Thymus (tissue), 11 donors: ENCODE measurements around the gene HIGD1A. TPM values are rescaled to one million over a fixed set of nuclear protein-coding genes. Genes with fewer than 3 reads are reported as not detected.
A peak's percentile ranks its signal among the peaks of the same experiment; 100 is the strongest.

Source experiments
- DNase-seq, 9 donors: peaks; one replicate each; pipeline ENCODE4 v3.0.0-alpha.2; 2013; ENCODE audit warnings: low spot score in 9 of 9, low read depth in 6 of 9, missing footprints in 1 of 9
- H3K27ac ChIP-seq, 2 donors: one replicate each; pipeline ENCODE4 v1.5.1; 2013; ENCODE audit warnings: control low read depth in 1 of 2, low read depth in 1 of 2, low read length in 1 of 2, mild to moderate bottlenecking in 1 of 2, moderate library complexity in 1 of 2
- H3K27me3 ChIP-seq, 2 donors: one replicate each; pipeline ENCODE4 v1.5.1; 2013; ENCODE audit warnings: low read length in 1 of 2; ENCODE audit not compliant: control insufficient read depth in 2 of 2, insufficient read depth in 1 of 2
- H3K36me3 ChIP-seq, 2 donors: one replicate each; pipeline ENCODE4 v1.5.1; 2013; ENCODE audit warnings: low read length in 1 of 2, mild to moderate bottlenecking in 1 of 2, moderate library complexity in 1 of 2; ENCODE audit not compliant: control insufficient read depth in 2 of 2, insufficient read depth in 2 of 2
- H3K4me1 ChIP-seq, 2 donors: one replicate each; pipeline ENCODE4 v1.5.1; 2013; ENCODE audit warnings: low read length in 2 of 2; ENCODE audit not compliant: control insufficient read depth in 2 of 2, insufficient read depth in 2 of 2
- H3K4me3 ChIP-seq, 2 donors: one replicate each; pipeline ENCODE4 v1.5.1; 2013; ENCODE audit warnings: low read length in 2 of 2, control low read depth in 1 of 2, mild to moderate bottlenecking in 1 of 2
- H3K9me3 ChIP-seq, 2 donors: one replicate each; pipeline ENCODE4 v1.5.1; 2013; ENCODE audit warnings: low read length in 1 of 2, mild to moderate bottlenecking in 1 of 2; ENCODE audit not compliant: control insufficient read depth in 2 of 2, insufficient read depth in 1 of 2
- WGBS: extraction: QIAGEN DNeasy Blood & Tissue Kit; methylation state at CpG from one replicate; pipeline ENCODE4 v1.1.7; 2013; 5-methylcytosine and 5-hydroxymethylcytosine counted together
- polyA plus RNA-seq: library from polyadenylated mRNA; stranded (reverse); fragments of 200-250 nt; gene quantifications from one replicate; pipeline ENCODE4 v1.2.3, GENCODE V29; 2013
- total RNA-seq: library from RNA; stranded (reverse); fragments of 120-200 nt; gene quantifications from one replicate; pipeline ENCODE4 v1.2.4, GENCODE V29; 2013
- donor health status: healthy.

HIGD1A gene
- total and polyA plus RNA-seq, 2 donors: 82.9 to 155 TPM

DNA sequence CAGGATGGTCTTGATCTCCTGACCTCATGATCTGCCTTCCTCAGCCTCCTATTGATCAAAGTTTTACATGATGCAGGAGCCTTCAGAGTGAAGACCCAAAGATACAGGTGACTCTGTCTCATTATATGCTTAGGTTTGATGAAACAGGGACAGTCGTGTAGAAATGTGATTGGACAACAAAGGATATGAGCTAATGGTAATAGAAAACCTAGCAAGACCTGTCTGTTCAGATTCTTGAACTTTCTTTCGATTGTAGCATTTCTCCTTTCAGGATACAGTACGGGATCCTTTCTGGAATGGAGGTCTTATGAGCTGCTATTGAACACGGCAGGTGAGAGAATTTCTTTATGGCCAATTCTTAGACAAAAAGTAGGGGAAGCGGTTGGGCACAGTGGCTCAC lies 4.9 kb upstream of the HIGD1A start, which contains the start of gene ACKR2:
TSS of gene ACKR2 (plus strand) at position 244 of the 400 bp plus-strand sequence. CDS start 55,058 bp downstream, outside the sequence.
- WGBS: 97% methylated on average over 5 of the region's 5 CpGs
- peaks cover 6 to 22% of the 10 kb centered on the region in 2 donors for H3K27me3 ChIP-seq
- H3K36me3 ChIP-seq: no peaks in the 10 kb centered on the region
- no peak within 1 kb of the TSS for H3K4me3 ChIP-seq
- no peak for DNase-seq
- H3K4me1 ChIP-seq: peaks cover 0 to 4% of the 10 kb centered on the region in 2 donors
- no peaks in the 10 kb centered on the region for H3K9me3 ChIP-seq
- H3K27ac ChIP-seq: no peak within 1 kb of the TSS

GRCh38 chr3:42807929-42808328 lies 3.6 kb upstream of the HIGD1A start:
- no peaks in the 10 kb centered on the region for H3K9me3 ChIP-seq
- H3K36me3 ChIP-seq: no peaks in the 10 kb centered on the region
- H3K4me3 ChIP-seq: no peak overlapping the region
- peaks cover 6 to 22% of the 10 kb centered on the region in 2 donors for H3K27me3 ChIP-seq
- no peak overlapping the region for H3K27ac ChIP-seq
- no peak for DNase-seq
- H3K4me1 ChIP-seq: peaks cover 7 to 10% of the 10 kb centered on the region in 2 donors
- WGBS: 97% methylated on average over 4 of the region's 4 CpGs

DNA sequence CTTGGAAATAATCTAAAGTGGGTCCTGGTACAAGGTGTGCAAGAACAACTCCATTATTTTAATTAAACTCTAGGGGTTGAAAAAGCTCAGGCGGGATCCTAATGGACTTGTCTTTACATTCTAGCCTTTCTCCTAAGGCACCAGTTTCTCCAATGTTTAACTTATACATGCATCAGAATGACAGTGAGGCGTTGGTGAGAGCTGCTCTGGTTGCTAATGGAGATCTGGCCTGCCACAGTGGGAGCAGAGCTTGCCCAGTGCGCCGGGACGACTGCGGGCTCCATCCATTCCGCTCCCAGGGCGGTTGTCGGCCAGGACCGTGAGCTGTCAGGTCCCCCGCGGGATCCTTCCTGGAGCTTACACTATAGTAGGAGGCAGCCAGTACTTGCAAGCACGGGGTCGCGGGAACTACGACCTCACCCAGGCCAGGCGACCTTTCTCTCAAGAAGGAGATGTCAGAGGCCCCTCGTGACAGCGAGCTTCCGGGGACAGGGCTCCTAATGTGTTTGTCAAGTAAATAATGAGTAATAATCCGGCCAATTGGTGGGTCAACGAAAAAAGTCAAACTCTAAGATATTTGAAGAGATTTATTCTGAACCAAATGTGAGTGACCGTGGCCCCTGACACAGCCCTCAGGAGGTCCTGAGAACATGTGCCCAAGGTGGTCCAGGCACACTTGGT lies 991 bp upstream of the HIGD1A start:
- Histone ChIP-seq H3K27ac (no peak overlapping the region), H3K27me3 (peaks cover 6 to 22% of the 10 kb centered on the region in 2 donors), H3K36me3 (no peaks in the 10 kb centered on the region), H3K4me1 (peaks cover 9 to 10% of the 10 kb centered on the region in 2 donors), H3K4me3 (peak overlapping the region in 1 of 2 donors; percentile 88), H3K9me3 (no peaks in the 10 kb centered on the region)
- DNase-seq: no peak
- WGBS: 66% methylated on average over 23 of the region's 23 CpGs

GRCh38 chr3:42804831-42805132 lies 492 bp upstream of the HIGD1A start:
- peak in 1 of 9 donors; percentile 13 for DNase-seq
- Histone ChIP-seq H3K36me3 (no peaks in the 10 kb centered on the region), H3K4me1 (peaks cover 10% of the 10 kb centered on the region in 2 donors), H3K27me3 (peaks cover 6 to 22% of the 10 kb centered on the region in 2 donors), H3K27ac (peak overlapping the region in 1 of 2 donors; percentile 50), H3K4me3 (peak overlapping the region; percentile 72 to 88), H3K9me3 (no peaks in the 10 kb centered on the region)
- WGBS: under 1% methylated on average over 13 of the region's 13 CpGs

DNA sequence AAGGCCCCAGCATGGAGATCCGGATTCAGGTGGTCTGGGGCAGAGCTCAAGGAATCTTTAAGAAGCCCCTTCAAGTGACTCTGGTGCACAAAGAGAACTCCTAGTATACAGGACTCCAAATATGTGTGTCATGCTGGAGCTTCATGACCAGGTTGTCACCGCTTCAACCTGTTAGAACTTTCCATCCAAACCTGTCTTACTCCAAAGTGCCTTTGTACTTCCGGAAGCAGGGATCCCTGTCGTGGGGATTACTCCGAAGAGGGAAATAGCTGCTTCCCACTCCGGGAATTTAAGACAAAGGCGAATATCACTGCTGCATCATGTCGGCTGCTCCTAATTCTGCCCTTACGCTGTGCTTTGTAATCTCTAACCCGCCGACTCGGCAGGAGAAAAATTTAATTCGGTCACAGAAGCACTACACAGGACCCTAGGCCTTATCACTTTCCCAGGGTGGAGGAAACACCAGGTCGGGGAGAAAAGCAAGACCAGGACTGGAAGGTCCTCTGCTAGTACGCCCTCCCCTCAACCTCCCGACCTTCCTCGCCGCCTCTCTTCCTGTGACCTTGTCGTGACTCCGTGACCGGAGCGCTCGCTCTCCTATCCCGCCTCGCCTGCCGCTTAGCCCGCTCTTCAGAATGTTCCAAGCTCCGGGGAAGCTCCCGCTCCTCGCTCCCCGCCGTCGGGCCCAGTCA lies 730 bp downstream of the HIGD1A start:
- peak overlapping the region; percentile 91 for H3K27ac ChIP-seq
- H3K4me1 ChIP-seq: peaks cover 10% of the 10 kb centered on the region in 2 donors
- peaks cover 6 to 22% of the 10 kb centered on the region in 2 donors for H3K27me3 ChIP-seq
- DNase-seq: peak in 7 of 9 donors; percentile 22 to 67 (median 30)
- WGBS: 4% methylated on average over 33 of the region's 33 CpGs
- H3K36me3 ChIP-seq: no peaks in the 10 kb centered on the region
- H3K4me3 ChIP-seq: peak overlapping the region; percentile 72 to 88
- H3K9me3 ChIP-seq: no peaks in the 10 kb centered on the region

GRCh38 chr3:42802876-42803413 lies 1.3 kb downstream of the HIGD1A start:
- peak overlapping the region; percentile 42 to 91 for H3K27ac ChIP-seq
- H3K27me3 ChIP-seq: peaks cover 3 to 22% of the 10 kb centered on the region in 2 donors
- H3K4me1 ChIP-seq: peaks cover 10% of the 10 kb centered on the region in 2 donors
- H3K4me3 ChIP-seq: peak overlapping the region; percentile 72 to 88
- 88% methylated on average over 11 of the region's 11 CpGs for WGBS
- H3K36me3 ChIP-seq: no peaks in the 10 kb centered on the region
- H3K9me3 ChIP-seq: no peaks in the 10 kb centered on the region
- no peak for DNase-seq

- Histone ChIP-seq H3K27ac (no peak overlapping the region), H3K9me3 (no peaks in the 10 kb centered on the region), H3K4me1 (peaks cover 10% of the 10 kb centered on the region in 2 donors), H3K4me3 (no peak overlapping the region), H3K27me3 (peaks cover 3 to 17% of the 10 kb centered on the region in 2 donors), H3K36me3 (no peaks in the 10 kb centered on the region)
- no peak for DNase-seq
- WGBS: 99% methylated on average over 4 of the region's 4 CpGs
Observed at GRCh38 chr3:42801784-42802183, 2.5 kb downstream of the HIGD1A start.

GRCh38 chr3:42801048-42801620 lies 3.2 kb downstream of the HIGD1A start:
- peaks cover 3 to 13% of the 10 kb centered on the region in 2 donors for H3K27me3 ChIP-seq
- no peak for DNase-seq
- 99% methylated on average over 3 of the region's 3 CpGs for WGBS
- H3K36me3 ChIP-seq: no peaks in the 10 kb centered on the region
- no peak overlapping the region for H3K27ac ChIP-seq
- no peaks in the 10 kb centered on the region for H3K9me3 ChIP-seq
- H3K4me3 ChIP-seq: no peak overlapping the region
- peaks cover 10% of the 10 kb centered on the region in 2 donors for H3K4me1 ChIP-seq

DNA sequence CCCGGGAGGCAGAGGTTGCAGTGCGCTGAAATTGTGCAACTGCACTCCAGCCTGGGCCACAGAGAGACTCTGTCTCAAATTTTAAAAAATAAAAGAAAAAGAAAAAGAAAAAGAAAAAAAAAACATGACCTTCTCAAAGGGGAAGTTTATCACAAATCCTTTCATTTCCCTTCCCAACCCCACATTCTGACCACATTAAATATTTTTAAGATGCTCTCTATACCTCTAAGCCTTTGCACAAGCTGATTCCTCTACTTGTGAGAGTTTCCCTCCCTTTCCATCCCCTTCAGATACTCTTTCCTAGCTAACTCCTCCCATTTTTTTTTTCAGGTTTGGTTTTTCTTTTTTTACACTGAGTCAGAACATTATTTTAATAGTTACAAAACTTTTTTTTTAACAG lies 4.0 kb downstream of the HIGD1A start:
- 87% methylated on average over 2 of the region's 2 CpGs for WGBS
- Histone ChIP-seq H3K4me1 (peaks cover 8 to 10% of the 10 kb centered on the region in 2 donors), H3K4me3 (no peak overlapping the region), H3K27me3 (peaks cover 2 to 8% of the 10 kb centered on the region in 2 donors), H3K36me3 (no peaks in the 10 kb centered on the region), H3K27ac (no peak overlapping the region), H3K9me3 (no peaks in the 10 kb centered on the region)
- DNase-seq: no peak
